Measurements from ENCODE around the gene ESYT3. TPM values are rescaled to one million over a fixed set of nuclear protein-coding genes. Genes with fewer than 3 reads are reported as not detected.
"Not testable (repeated sequence)": the region's sequence is repeated elsewhere in the genome, so short reads cannot be mapped to it uniquely, and the experiment has no call there.

The ESYT3 gene
- total RNA-seq, 1 donor from 2014 or later = 0.61 TPM

DNA sequence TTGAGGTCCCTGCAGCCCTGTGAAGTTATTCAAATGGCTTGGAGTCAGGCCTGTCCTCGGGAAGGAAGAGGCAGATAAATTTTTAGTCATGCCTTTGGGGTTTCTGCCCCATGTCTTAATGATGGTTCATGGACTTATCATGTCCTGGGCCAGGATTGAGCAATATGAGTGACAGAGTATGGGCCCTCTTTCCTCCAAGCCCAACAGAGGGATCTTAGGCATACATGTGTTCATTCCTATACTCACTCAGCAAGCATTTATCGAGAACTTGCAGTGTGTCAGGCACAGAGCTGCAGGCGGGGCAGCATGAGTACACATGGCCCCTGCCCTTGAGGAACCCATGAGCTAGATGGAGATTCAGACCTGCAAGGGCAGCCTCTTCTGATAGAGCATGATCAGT is 6.2 kb downstream of the ESYT3 start:
- intact Hi-C loops (cut with micrococcal nuclease) = no loop called here

DNA sequence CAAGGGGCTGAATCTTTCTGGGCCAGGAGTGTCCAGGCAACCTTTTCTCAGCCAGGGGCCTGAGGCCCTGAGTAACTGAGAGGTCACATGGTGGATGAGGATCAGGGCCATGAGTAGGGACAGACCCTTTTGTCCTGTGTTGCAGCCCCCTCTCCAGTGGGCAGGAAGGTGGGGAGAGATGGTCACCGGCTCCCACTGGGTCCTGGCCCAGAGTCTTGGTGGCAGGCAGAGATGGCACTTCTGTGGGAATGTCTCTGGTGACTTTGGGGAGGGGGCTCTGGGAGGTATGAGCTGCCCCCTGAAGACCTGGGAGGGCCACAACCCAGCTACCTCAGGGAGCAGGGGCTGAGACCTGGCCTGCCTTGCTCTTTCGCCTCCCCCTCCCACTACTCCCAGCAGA is 6.8 kb downstream of the ESYT3 start:
- intact Hi-C loops (cut with micrococcal nuclease) = no loop called here

DNA sequence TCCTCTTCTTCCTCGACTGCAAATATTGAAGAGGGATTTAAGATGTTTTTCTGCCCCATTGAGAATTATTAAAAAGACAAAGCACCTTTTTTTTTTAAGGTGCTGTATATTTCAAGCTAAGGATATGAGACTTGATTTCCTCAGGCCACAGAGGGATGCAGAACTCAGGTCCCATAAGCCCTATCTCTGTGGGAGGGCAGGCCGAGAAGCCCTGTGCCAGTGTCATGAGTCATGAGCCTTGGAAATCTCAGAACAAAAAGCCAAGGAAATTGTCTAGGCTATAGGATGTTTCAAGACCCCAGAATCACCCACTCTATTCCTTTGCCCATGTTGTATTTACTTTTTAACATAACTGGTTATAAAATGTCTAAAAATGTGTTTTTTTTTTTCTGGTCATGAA is 7.3 kb downstream of the ESYT3 start:
- intact Hi-C loops (cut with micrococcal nuclease) = no loop called here

DNA sequence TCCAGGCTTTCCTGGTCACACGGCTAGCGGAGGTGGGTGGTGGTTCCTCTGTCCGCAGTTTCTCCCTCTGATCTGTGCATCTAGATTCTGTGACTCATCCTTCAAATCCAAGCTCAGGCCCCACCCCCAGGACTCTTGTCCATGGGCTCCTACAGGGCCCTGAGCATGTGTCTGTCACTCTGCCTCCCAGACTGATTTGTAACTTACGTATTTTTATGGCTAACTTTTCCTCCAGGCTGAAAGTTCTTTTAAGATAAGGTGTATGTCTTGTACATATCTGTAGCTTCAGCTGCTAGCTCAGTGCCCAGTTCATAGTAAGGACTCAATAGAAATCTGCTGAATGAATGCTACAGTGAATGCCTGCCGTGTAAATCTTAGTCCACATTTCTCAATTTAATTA is 8.0 kb downstream of the ESYT3 start:
- intact Hi-C loops (cut with micrococcal nuclease) = no loop called here

DNA sequence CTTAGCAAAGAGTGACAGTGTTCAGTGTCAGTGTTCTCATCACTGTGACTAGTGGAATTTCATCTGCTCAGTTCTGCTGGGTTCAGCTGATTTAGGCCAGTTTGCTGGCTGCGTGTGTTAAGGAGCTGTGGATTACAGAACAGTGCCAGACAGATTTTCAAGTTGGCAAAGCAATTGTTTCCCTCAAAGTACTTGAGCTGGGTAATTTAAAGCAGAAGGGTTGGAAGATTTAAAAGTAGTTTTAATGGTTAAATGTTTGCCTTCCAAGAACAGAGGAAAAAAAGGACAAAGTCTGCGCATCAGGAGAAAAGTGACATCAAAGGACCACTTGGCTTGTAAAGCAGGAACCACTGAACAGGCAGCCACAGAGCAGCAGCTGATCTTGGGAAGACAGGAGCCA is 8.7 kb downstream of the ESYT3 start:
- intact Hi-C loops (cut with micrococcal nuclease) = no loop called here

DNA sequence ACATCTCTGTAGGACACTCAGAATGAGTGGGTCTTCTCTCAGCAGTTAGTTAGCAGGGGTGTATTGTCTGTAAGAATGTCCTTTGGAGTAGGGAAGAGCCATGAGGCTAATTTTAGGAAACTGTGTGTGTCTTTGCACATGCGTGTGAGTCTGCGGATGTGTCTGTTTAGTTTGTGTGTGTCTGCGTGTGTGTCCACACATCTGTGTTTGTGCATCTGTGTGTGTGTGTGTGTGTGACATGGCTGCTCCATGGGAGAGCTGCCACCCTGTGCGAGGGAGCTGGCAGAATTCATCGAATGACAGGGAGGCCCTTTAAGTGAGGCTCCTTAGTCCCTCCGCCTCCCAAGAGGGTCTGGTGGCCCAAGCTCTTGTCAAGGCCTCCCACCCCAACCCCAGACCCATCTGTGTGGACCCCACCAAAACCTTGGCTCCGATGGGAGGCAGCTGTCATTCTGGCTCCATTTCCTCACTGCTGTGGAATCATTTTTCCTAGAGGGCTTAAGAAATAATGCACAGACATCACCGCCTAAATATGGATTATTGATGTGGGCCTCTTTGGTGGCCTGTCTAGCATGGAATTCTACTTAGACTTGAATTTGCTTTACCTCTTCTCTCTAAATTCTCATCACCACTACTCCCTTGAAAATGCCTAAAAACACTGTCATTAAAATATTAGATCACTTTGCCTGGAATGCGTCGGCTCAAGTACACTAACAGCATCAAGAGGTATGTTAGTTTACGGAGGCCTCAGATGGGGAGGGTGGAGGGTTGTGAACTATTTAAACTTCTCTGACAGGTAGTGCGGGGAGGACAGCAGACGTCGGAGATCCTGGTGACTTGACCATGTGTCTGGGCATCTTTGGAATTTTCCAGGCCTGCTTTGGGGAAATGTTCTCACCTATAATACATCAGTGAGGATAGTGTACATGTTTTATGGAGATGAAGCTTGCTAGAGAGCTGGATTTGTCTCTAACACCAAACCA is 9.4 kb downstream of the ESYT3 start:
- intact Hi-C loops (cut with micrococcal nuclease) = no loop called here

DNA sequence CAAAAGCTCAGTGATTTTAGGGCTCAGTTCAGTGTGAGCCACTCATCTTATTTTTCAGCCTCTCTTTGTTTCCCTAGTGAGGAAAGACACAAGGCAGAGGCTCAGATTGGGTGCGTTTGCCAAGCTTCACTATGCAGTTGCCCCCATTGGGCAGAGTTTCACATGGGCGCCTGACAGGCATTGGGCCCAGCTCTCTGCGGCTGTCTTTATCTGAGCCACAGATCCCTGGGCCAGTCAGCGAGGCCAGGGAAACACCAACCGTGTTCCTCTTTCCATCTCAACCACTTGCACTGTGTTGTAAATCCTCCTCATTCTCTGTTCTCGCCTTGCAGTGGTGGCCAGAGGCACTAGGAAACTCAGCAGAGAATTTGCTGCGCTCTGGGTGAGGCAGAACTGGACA is 10.8 kb downstream of the ESYT3 start:
- intact Hi-C loops (cut with micrococcal nuclease) = no loop called here

DNA sequence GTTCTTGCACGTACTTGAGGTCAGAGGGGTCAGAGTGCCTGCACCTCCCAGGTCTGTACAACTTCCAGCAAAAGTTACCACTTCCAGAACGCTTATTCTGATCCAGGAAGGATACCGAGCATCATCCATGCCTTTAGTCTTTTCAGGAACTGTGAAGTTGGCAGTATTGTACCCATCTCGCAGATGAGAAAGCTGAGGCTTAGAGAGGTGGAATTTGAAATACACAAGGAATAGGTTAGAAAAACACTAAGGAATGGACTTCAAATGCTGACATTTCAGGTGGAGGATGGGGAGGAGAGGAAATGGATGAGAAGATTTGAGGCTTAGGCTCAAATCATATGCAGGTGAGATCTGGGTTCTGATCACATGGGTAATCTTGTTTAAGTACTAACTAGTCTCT is 11.2 kb downstream of the ESYT3 start:
- intact Hi-C loops (cut with micrococcal nuclease) = no loop called here

DNA sequence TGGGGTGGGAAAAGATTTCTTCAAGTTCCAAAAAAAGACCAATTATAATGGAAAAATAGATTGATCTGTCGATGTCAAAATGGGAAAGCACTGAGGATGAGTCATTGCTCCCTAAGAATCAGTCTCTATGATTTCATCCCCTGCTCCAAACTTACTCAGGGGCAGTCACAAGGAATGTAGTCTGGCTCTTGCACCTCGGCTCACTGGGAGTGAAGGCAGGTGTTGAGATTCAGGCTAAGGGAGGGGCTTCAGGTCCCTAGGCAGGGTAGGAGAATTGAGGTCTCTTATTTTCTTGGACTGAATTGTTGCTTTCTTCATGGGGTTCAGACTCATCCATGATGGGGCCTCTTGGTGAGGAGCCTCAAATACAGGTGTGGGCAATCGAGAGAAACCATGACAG is 14.2 kb downstream of the ESYT3 start:
- intact Hi-C loops (cut with micrococcal nuclease) = no loop called here

DNA sequence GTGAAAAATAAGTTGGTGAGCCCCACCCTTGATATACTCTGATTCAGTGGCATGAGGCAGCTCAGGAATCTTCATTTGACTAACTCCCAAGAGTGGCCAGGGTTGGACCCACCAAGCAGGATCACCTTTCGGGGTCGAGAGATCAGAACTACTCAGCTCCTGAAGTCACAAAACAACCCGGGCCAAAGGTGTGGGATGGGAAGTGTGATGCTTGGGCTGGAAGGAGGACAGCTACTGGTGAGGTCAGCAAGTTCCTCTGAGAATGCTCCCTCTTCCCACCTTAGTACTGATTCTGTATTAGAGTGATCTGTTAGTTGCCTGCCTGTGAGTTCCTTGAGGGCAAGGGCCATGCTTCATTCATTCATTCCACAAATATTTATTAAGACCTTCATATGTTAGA is 15.1 kb downstream of the ESYT3 start:
- intact Hi-C loops (cut with micrococcal nuclease) = no loop called here

DNA sequence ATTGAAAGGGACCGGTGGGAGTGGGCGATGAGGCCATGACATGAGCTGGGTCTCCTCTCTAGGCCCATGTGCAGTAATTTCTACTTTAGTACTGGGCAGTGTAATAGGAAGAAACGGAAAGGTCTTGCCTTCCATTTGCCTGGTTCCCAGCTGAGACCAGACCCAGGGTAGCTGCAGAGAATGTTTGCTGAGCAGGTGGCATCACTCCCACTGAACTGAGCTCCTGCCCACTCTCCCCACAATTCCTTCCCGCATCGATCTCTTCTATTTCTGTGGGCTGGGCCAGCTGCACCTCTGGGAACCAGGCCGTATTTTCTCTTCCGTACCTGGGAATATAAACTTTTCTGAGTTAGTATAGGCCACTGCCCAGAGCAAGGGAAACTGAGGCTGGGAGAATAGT is 15.8 kb downstream of the ESYT3 start:
- intact Hi-C loops (cut with micrococcal nuclease) = no loop called here

DNA sequence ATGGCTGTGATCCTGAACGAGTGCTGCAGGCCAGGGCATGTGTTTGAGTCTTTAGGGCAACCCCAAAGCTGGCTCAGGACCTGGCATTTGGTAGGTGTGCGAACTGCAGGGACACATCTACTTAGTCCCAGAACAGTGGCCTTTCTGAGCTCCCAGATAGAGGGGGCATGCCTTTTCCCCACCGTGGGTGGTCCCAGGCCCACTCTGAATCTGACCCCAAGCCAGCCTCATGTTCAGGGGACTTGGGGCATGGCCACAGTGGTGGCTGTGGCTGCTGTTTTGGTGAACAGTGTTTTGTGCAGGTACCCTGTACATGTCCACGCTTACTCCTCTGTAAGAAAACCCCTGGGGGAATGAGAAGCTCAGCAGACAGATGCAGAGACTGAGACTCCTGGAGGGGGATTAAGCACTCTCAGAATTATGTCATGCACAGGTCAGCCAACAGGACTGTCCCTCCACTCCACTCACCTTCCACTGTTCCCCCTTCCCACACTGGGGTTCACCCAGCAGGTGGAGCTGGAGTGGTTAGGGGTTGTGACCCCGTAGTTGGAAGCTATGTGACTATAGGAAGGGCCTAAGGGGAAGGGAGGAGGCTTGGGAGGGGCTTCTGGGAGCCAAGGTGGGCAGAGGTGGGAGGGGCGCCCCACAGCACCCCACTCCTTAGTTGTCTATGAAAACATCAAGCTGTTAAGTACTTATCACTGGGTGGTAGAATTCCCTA is 16.4 kb downstream of the ESYT3 start:
- intact Hi-C loops (cut with micrococcal nuclease) = no loop called here

DNA sequence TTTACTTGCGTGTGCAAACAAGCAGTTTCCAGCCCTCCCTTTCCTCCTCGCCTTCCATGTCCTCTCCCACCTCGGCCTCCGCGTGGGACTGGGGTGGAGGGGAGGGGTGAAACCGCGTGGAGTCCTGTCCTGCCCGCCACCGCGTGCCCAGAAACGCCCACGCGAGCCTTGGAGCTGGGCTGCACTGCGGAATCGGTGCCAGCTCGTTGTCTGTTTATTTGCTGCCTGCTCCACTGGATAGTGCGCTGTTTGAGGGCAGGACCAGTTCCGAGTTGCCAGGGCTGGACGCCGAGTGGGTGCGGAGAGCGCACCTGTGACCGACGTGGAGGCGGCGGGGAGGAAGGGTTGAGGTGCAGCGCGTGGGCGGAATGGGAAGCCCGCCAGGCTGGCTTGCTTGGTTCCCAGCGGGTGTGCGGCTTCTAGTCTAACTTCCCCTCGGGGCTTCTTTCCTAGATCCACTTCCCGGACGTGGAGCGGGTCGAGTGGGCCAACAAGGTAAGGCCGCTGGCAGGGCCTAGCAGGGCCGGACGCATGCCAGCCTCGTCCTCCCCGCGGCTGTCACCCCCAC is 17.3 kb downstream of the ESYT3 start:
- intact Hi-C loops (cut with micrococcal nuclease) = no loop called here

DNA sequence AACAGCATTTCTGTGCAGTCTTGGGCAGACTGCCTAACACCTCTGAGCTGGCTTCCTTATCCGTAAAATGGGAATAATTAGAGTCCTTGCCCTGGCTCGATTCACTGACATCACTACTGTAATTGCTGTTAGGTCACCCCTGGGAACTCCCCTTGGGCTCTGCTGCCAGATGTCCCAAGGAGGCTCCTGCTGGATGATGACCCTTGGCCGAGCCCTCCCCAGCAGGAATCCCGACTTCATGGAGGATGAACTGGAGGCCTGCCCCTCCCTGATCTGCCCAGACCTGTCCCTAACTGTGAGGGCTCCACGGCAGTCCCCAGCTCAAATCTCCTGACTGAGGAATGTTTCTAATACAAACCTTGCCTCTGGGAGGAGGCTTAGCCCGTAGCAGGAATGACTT is 18.0 kb downstream of the ESYT3 start:
- intact Hi-C loops (cut with micrococcal nuclease) = no loop called here

DNA sequence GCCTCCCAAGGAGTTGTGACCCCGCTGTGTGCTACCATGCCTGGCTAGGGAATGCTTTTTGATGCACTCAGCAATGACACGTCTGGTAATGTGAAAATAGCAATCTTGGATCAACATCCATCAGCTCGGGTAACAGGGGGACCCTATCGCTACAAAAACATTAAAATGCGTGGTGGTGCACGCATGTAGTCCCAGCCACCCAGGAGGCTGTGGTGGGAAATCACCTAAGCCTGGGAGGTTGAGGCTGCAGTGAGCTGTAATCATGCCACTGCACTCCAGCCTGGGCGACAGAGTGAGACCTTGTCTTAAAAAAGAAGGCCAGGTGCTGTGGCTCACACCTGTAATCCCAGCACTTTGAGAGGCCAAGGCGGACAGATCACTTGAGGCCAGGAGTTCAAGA is 19.5 kb downstream of the ESYT3 start:
- intact Hi-C loops (cut with micrococcal nuclease) = not testable (repeated sequence)

DNA sequence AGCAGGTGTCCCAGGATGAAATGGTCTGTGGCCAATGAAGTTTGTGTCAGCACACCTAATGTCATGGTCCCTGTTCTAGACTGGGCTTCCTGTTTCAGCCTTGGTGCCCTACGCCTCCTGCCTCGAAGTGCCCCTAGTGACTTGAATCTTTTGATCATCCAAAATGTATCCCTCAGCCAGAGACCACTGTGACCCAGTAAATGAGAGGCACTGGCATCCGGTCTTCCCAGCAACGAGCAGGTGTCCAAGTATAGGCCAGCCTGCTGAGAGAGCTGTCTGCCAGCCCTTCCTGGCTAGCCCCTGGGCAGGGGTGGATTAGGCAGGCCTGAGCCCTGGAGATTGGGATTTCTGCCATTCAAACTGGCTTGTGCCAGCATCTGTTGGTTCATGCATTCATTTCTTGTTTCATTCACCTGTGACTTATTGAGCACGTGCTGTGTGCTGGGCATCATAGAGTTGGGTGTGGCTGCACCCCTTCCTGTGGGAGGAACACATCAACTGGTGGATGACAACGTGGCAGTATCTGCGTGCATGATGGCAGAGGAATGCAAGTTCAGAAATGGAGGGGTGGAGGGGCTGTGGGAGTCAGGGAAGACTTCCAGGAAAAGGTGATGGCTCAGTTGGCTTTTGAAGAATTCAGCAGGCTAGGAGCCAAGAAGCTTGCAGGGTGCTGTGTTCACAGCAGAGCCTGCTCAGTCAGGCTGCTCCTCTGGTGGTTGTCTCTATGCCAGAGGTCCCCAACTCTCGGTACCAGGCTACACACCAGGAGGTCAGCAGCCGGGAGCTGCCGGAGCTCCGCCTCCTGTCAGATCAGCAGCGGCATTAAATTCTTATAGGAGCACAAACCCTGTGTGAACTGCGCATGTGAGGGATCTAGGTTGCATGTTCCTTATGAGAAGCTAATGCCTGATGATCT is 21.6 kb downstream of the ESYT3 start:
- intact Hi-C loops (cut with micrococcal nuclease) = no loop called here

DNA sequence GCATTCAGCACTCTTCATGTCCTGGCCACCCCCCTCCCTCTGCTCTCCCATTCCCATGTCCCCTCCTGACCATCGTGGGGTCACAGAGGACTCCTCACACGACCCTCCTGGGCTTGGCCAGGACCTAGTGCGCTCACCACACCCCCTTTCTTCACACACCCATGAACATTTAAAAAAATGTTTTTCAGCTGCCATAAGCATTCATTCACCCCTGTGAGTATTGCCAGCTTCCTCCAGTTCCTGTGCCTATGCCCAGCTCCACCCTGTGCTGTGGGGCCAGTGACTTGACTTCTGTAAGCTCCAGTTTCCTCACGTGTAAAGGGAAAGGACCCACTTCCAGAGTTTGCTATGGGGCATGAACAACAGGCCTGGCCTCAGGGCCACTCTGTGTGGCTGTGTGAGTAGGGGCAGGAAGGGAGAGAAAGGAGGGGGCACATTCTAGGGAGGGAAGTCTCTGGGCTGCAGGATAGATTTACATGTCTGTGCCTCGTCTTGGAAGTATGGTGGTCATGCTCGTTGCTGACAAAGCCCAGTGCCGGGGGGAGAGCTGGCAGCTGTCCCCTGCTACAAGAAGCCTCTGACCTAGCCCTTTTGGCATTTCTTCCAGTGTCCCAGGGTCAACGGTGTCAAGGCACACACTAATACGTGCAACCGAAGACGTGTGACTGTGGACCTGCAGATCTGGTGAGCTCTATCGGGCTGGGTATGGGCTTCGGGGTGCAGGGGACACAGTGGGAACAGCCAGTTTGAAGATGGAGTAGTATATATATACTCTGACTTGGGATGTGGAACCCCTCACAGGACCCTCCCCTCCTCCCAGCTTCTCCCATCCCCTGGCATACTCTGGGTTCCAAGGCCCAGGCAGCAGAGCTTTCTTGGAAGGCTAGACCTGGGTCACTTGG is 22.8 kb downstream of the ESYT3 start:
- intact Hi-C loops (cut with micrococcal nuclease) = no loop called here

DNA sequence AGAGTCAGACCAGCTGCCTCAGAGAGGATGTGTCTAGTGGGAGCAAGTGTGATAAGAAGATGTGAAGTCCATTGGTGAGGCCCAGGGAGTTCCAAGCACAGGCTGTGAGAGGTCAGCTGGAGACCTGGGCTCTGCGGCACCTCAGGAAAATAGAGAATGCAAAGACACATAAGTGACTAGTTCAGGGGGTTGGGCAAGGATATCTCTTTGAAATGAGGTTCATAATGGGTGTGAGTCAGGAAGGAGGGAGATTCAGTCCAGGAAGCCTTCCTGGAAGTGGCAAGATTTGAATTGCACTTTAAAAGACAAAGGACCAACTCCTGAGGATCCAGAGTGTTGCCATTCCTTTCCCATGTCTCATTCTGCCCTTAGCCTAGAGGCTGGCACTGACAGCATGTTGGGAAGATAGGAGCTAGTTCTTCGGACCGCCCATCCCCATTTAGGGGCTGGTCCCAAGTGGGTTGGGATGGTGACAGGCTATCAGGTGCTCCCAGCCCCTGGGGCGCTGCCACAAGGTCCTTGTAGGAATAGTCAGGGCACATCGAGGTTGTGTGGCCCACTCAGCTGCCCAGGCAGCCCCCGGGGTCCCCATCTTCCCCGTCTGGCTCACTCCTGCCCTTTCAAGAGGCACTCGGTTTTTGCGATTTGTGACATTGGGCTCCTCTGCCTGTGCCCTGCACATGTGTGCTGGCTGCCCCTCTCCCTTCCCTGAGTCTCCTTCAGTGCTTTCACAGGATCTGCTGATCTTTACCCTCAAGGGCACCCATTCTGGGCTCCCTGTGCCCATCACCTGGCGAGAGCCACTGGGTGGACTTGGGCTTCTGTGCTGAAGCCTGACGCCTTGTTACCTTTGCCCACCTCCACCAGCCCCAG is 23.7 kb downstream of the ESYT3 start:
- intact Hi-C loops (cut with micrococcal nuclease) = no loop called here

DNA sequence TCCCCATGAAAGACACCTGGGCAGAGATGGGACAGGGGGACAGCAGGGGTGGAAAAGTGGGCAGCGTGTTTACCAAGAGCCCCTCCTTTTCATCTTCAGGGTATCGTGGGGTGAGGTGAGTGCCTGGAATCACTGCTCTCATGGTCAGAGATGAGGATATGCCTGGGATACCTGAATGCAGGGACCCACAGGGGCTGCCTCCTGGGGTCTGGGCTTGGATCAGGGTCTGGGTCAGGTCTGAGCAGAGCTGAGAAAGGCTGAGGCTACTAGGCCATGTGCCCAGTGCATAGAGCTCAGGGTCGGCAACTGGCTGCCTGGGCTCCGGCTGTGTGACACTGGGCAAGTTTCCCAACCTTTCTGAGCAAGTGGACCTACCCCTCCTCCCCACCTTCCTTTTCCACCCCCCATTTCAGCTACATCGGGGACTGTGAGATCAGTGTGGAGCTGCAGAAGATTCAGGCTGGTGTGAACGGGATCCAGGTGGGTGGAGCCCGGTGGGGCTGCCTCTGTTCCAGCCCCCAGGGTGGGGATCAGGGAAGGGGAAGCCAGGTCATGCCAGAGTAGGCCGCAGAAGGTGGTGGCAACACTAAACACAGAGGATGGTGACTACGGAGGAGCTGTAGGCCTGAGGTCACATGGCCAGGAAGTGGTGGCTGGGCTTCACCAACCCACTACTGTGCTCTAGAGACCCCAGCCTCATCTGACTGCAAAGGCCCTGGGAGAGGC is 24.5 kb downstream of the ESYT3 start:
- intact Hi-C loops (cut with micrococcal nuclease) = no loop called here
